ENCODE measurements around the gene PANX1.

Gene PANX1

GRCh38 chr11:94168882-94169281 lies 40.2 kb downstream of the PANX1 start:
- no peak overlapping the region for H3K4me3 ChIP-seq (ENCODE audit: low read length)
- no peak for DNase-seq (ENCODE audit: low read depth)
- no peak for TF ChIP-seq CTCF (conservative IDR thresholded peaks at IDR 0.05; ENCODE audit: low read length)

GRCh38 chr11:94169516-94169915 lies 40.9 kb downstream of the PANX1 start:
- no peak for TF ChIP-seq CTCF (conservative IDR thresholded peaks at IDR 0.05; ENCODE audit: low read length)
- H3K4me3 ChIP-seq (ENCODE audit: low read length): no peak overlapping the region
- no peak for DNase-seq (ENCODE audit: low read depth)

GRCh38 chr11:94169930-94170545 lies 41.4 kb downstream of the PANX1 start:
- no peak for DNase-seq (ENCODE audit: low read depth)
- H3K4me3 ChIP-seq (ENCODE audit: low read length): no peak overlapping the region
- TF ChIP-seq CTCF (conservative IDR thresholded peaks at IDR 0.05; ENCODE audit: low read length): no peak

DNA sequence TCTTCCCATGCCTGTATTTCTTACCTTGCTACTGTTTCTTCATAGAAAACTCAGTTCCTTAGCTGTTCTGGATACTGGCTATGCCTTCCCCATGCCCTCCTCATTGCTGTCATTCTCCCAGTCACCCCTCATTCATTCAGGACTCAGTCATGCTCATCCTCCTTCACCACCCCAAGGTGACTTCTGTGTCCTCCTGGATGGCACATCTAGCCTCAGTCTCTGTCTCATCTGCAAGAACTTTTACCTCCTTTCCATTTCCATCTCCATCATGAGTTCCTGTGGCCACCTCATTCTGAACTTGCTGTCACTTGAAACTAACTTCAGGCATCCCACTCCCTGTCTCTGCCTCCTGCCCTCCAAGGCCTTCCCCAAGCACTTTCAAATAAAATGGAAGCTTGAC lies 42.3 kb downstream of the PANX1 start:
- no peak for TF ChIP-seq CTCF (conservative IDR thresholded peaks at IDR 0.05; ENCODE audit: low read length)
- no peak for DNase-seq (ENCODE audit: low read depth)
- H3K4me3 ChIP-seq (ENCODE audit: low read length): no peak overlapping the region

- no peak overlapping the region for H3K4me3 ChIP-seq (ENCODE audit: low read length)
- TF ChIP-seq CTCF (conservative IDR thresholded peaks at IDR 0.05; ENCODE audit: low read length): peak; percentile 93
- peak; percentile 55 for DNase-seq (ENCODE audit: low read depth)
These were observed 43.2 kb downstream of the PANX1 start for GRCh38 chr11:94171693-94172440.

DNA sequence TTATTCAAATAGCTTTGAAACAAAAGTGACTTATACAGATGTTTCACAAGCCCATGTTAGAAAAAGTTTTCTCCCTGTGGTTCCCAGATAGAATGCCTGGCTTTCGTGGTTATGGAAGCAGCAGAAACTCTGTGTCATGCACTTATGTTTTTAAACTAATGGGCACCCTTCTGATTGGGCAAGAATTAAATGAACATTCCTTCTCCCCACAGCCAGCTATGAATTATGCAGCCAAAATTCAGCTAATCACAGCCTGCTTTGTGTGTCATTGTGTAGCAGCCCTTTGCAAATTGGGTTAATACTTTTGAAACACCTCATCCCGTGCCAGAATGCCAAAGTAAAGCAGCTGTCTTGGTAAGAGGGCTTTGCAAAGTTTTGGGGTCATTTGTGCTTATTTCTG lies 46.9 kb downstream of the PANX1 start:
- DNase-seq (ENCODE audit: low read depth): peak; percentile 98
- no peak overlapping the region for H3K4me3 ChIP-seq (ENCODE audit: low read length)
- TF ChIP-seq CTCF (conservative IDR thresholded peaks at IDR 0.05; ENCODE audit: low read length): no peak

DNA sequence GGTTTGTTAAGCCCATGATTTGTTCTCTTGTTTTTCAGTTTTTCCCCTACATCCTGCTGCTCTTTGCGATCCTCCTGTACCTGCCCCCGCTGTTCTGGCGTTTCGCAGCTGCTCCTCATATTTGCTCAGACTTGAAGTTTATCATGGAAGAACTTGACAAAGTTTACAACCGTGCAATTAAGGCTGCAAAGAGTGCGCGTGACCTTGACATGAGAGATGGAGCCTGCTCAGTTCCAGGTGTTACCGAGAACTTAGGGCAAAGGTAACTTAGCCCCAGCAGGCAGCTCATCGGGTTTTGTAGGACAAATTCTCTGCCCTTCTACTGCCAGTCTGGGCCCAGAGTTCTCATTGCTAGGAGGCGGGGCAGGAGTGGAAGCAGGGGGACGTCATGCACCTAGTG lies 49.7 kb downstream of the PANX1 start:
- H3K4me3 ChIP-seq (ENCODE audit: low read length): no peak overlapping the region
- TF ChIP-seq CTCF (conservative IDR thresholded peaks at IDR 0.05; ENCODE audit: low read length): no peak
- no peak for DNase-seq (ENCODE audit: low read depth)
